Adrenal gland (tissue), 12 donors: Measurements from ENCODE around the gene HMOX2. TPM values are rescaled to one million over a fixed set of nuclear protein-coding genes. Genes with fewer than 3 reads are reported as not detected.

ENCODE experiments used
- DNase-seq, 7 donors: peaks; one replicate each; pipeline ENCODE4 v3.0.0-alpha.2; 2019 to 2020
- H3K27ac ChIP-seq, 5 donors: fragments of 200-600 bp; sonication (generic) in 4 of 5; 1 replicate in 3 of 5; 2 replicates in 2 of 5; pipeline versions ENCODE4 v1.5.1 to v1.8.0; 2016 to 2020; ENCODE audit warnings: mild to moderate bottlenecking in 1 of 5
- H3K27me3 ChIP-seq: fragments of 200-600 bp; 2 replicates; pipeline ENCODE4 v1.8.0; 2021
- H3K36me3 ChIP-seq, 2 donors: fragments of 200-600 bp; replicated peaks in 1 of 2; 1 replicate in 1 of 2; 2 replicates in 1 of 2; pipeline versions ENCODE4 v1.5.1 to v1.8.0; 2018 to 2022
- H3K4me1 ChIP-seq, 2 donors: fragments of 200-600 bp; replicated peaks in 1 of 2; 1 replicate in 1 of 2; 2 replicates in 1 of 2; pipeline versions ENCODE4 v1.5.1 to v1.8.0; 2018 to 2021
- H3K4me3 ChIP-seq, 4 donors: fragments of 200-600 bp; sonication (generic) in 3 of 4; one replicate each; pipeline ENCODE4 v1.5.1; 2016 to 2018
- H3K9me3 ChIP-seq, 3 donors: fragments of 200-600 bp; sonication (generic) in 1 of 3; replicated peaks in 1 of 3; 1 replicate in 2 of 3; 2 replicates in 1 of 3; pipeline versions ENCODE4 v1.5.1 to v1.8.0; 2016 to 2021
- CTCF ChIP-seq, 6 experiments: fragments of 450-650 bp in 4 of 6; fragments of 200-600 bp in 2 of 6; sonication (generic) in 1 of 6; IDR thresholded peaks; 1 replicate in 5 of 6; 2 replicates in 1 of 6; pipeline versions ENCODE4 v1.5.1 to v1.8.0; 2016 to 2021; ENCODE audit warnings: antibody characterized with exemption in 6 of 6, mild to moderate bottlenecking in 2 of 6, moderate library complexity in 1 of 6
- POLR2A ChIP-seq, 2 donors: fragments of 450-650 bp; IDR thresholded peaks; one replicate each; pipeline ENCODE4 v1.6.1; 2017; ENCODE audit warnings: antibody characterized with exemption in 2 of 2, mild to moderate bottlenecking in 2 of 2, moderate library complexity in 1 of 2
- WGBS, 4 donors: extraction: QIAGEN DNeasy Blood & Tissue Kit in 2 of 4; methylation state at CpG; one replicate each; pipeline versions ENCODE4 v1.1.5 to v1.1.7; 2013 to 2017; 5-methylcytosine and 5-hydroxymethylcytosine counted together
- intact Hi-C, 2 donors: fragments of 100-400 bp; cut with DNase I; formaldehyde crosslinking; loops; one replicate each; pipeline versions ENCODE4 v1.14.1 to v1.15.0; 2022 to 2023
- polyA plus RNA-seq, 3 donors: library from polyadenylated mRNA; stranded (reverse); fragments of 200-250 nt in 2 of 3; fragments of 350-450 nt in 1 of 3; fragmentation: Illumina TruSeq in 1 of 3; extraction: RNeasy Lipid Tissue Mini Kit (QIAGEN cat#74804) in 1 of 3; gene quantifications; one replicate each; pipeline ENCODE4 v1.2.3, GENCODE V29; 2013 to 2014
- total RNA-seq, 9 donors: library from RNA; depleted of rRNA in 4 of 9; stranded (reverse); fragments of >200 nt in 4 of 9; fragments of 120-200 nt in 1 of 9; fragmentation: NEBNext Ultra II Directional in 1 of 9; extraction: Animal tissue kit (Norgen Biotek cat#: 25700) in 1 of 9; gene quantifications; one replicate each; pipeline versions ENCODE4 v1.1.0 to v1.2.4, GENCODE V29; 2013 to 2023
- donor health status: healthy with polysubstance abuse.
- donor health status: Bipolar disorder and iron deficiency.
- donor health status: DM: yes; HTN: yes; CAD: no.
- donor health status: DM: no; HTN: no; CAD: no.
- donor health status: DM: no; HTN: no; CAD: no.
- donor health status: DM: yes; HTN: yes; CAD: no.

HMOX2 gene
- total and polyA plus RNA-seq, 12 donors, result 36.1 to 114 (median 65.6) TPM

GRCh38 chr16:4431023-4431422 lies 45.2 kb upstream of the HMOX2 start:
- intact Hi-C loops, result no loop called here
- H3K4me3 ChIP-seq, result no peak overlapping the region
- H3K27ac ChIP-seq, result no peak overlapping the region
- H3K36me3 ChIP-seq, result peaks cover 0 to 26% of the 10 kb centered on the region in 2 donors
- H3K9me3 ChIP-seq, result no peaks in the 10 kb centered on the region
- 86 to 90% (median 88%) methylated on average over 9 of the region's 9 CpGs for WGBS, 4 donors
- peaks cover 13 to 14% of the 10 kb centered on the region in 2 donors for H3K4me1 ChIP-seq
- TF ChIP-seq POLR2A (IDR thresholded peaks at IDR 0.05) (no peak), CTCF (IDR thresholded peaks at IDR 0.05) (no peak)
- DNase-seq, result no peak
- H3K27me3 ChIP-seq, result no peaks in the 10 kb centered on the region

GRCh38 chr16:4433228-4433627 lies 43.0 kb upstream of the HMOX2 start:
- H3K4me1 ChIP-seq, result no peaks in the 10 kb centered on the region
- no peak for TF ChIP-seq POLR2A (IDR thresholded peaks at IDR 0.05)
- no peak for TF ChIP-seq CTCF (IDR thresholded peaks at IDR 0.05)
- H3K27me3 ChIP-seq, result no peaks in the 10 kb centered on the region
- intact Hi-C loops, result no loop called here
- no peak for DNase-seq
- no peak overlapping the region for H3K4me3 ChIP-seq
- H3K36me3 ChIP-seq, result peaks cover 0 to 48% of the 10 kb centered on the region in 2 donors
- H3K27ac ChIP-seq, result no peak overlapping the region
- WGBS, 4 donors, result 91 to 93% (median 92%) methylated on average over 4 of the region's 4 CpGs
- H3K9me3 ChIP-seq, result no peaks in the 10 kb centered on the region

GRCh38 chr16:4433914-4434787 lies 42.0 kb upstream of the HMOX2 start:
- no peak for DNase-seq
- intact Hi-C loops, result no loop called here
- Histone ChIP-seq H3K4me1 (no peaks in the 10 kb centered on the region), H3K9me3 (no peaks in the 10 kb centered on the region), H3K36me3 (peaks cover 0 to 55% of the 10 kb centered on the region in 2 donors), H3K4me3 (no peak overlapping the region), H3K27ac (no peak overlapping the region), H3K27me3 (no peaks in the 10 kb centered on the region)
- TF ChIP-seq POLR2A (IDR thresholded peaks at IDR 0.05), result no peak
- TF ChIP-seq CTCF (IDR thresholded peaks at IDR 0.05), result no peak
- WGBS, 4 donors, result 86 to 88% (median 88%) methylated on average over 12 of the region's 12 CpGs

GRCh38 chr16:4435337-4436067 lies 40.7 kb upstream of the HMOX2 start:
- intact Hi-C loops, result no loop called here
- Histone ChIP-seq H3K27ac (no peak overlapping the region), H3K27me3 (no peaks in the 10 kb centered on the region), H3K9me3 (no peaks in the 10 kb centered on the region), H3K4me3 (no peak overlapping the region), H3K36me3 (peaks cover 0 to 69% of the 10 kb centered on the region in 2 donors), H3K4me1 (no peaks in the 10 kb centered on the region)
- no peak for DNase-seq
- WGBS, 4 donors, result 77 to 88% (median 83%) methylated on average over 8 of the region's 8 CpGs
- TF ChIP-seq CTCF (IDR thresholded peaks at IDR 0.05), result no peak
- no peak for TF ChIP-seq POLR2A (IDR thresholded peaks at IDR 0.05)
